Left ventricle myocardium inferior (tissue), 1 donor: ENCODE data around the gene SYCP3. TPM values are rescaled to one million over a fixed set of nuclear protein-coding genes. Genes with fewer than 3 reads are reported as not detected.
A peak's percentile ranks its signal among the peaks of the same experiment; 100 is the strongest.

ENCODE experiments used
- DNase-seq: peaks from one replicate; pipeline ENCODE4 v3.0.0-alpha.2; 2020
- H3K27ac ChIP-seq: fragments of 200-600 bp; replicated peaks from 2 replicates; pipeline ENCODE4 v1.8.0; 2021
- H3K27me3 ChIP-seq: fragments of 200-600 bp; 2 replicates; pipeline ENCODE4 v1.8.0; 2021; ENCODE audit warnings: low read depth
- H3K36me3 ChIP-seq: fragments of 200-600 bp; 2 replicates; pipeline ENCODE4 v1.8.0; 2021
- H3K4me1 ChIP-seq: fragments of 200-600 bp; 2 replicates; pipeline ENCODE4 v1.8.0; 2021
- H3K4me3 ChIP-seq: fragments of 200-600 bp; 2 replicates; pipeline ENCODE4 v1.8.0; 2021; ENCODE audit warnings: mild to moderate bottlenecking, moderate library complexity
- H3K9me3 ChIP-seq: fragments of 200-600 bp; replicated peaks from 2 replicates; pipeline ENCODE4 v1.8.0; 2021
- intact Hi-C: fragments of 100-400 bp; cut with micrococcal nuclease; formaldehyde crosslinking; loops from one replicate; pipeline ENCODE4 v1.11.0; 2022
- total RNA-seq: library from RNA; stranded (reverse); fragmentation: NEBNext Ultra II Directional; extraction: Animal tissue kit (Norgen Biotek cat#: 25700); gene quantifications from one replicate; pipeline ENCODE4 v1.2.1, GENCODE V29; 2021
- TF ChIP-seq, protein P1 (sequence below): fragments of 200-600 bp; IDR thresholded peaks from 2 replicates; pipeline ENCODE4 v1.8.0; 2021; ENCODE audit warnings: antibody characterized with exemption, mild to moderate bottlenecking, borderline replicate concordance
- donor health status: DM: no; HTN: yes; CAD: no; lungs with severe emphysema.

Gene SYCP3
- total RNA-seq, 1 donor from 2014 or later = not detected

DNA sequence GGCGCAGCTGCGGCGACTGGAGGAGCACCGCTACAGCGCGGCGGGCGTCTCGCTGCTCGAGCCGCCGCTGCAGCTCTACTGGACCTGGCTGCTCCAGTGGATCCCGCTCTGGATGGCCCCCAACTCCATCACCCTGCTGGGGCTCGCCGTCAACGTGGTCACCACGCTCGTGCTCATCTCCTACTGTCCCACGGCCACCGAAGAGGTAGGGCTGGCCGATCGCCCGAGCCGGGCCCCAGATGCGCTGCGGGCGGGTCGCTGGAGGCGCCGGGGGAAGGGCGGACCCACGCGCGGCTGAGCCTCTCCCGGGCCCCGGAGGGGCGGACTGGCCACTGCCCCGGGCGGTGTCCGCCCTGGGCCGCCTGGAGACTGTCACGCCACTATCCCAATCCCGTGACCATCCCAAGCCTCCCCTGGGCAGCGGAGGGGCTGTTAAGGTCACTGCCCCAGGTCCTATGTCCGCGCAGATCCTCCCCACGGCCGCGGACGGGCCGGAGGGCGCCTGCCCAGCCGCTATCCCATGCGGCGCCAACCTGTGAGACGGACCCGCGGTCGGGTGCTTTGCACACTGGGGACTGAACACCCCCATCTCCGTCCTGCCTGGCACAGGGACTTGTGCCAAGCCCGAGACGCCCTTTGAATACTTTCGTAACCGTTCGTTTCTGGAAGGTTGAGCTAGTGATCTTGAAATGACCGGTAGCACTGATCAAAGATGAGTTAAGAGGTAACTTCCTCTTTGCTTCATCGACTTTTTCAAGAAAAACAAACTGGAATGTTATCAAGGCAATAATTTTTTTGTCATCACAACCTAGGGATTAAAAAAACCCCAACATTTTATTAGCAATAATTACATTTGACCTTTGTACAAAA, 41.1 kb downstream of the SYCP3 start:
- TF ChIP-seq, protein P1, sequence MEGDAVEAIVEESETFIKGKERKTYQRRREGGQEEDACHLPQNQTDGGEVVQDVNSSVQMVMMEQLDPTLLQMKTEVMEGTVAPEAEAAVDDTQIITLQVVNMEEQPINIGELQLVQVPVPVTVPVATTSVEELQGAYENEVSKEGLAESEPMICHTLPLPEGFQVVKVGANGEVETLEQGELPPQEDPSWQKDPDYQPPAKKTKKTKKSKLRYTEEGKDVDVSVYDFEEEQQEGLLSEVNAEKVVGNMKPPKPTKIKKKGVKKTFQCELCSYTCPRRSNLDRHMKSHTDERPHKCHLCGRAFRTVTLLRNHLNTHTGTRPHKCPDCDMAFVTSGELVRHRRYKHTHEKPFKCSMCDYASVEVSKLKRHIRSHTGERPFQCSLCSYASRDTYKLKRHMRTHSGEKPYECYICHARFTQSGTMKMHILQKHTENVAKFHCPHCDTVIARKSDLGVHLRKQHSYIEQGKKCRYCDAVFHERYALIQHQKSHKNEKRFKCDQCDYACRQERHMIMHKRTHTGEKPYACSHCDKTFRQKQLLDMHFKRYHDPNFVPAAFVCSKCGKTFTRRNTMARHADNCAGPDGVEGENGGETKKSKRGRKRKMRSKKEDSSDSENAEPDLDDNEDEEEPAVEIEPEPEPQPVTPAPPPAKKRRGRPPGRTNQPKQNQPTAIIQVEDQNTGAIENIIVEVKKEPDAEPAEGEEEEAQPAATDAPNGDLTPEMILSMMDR = no peak
- peaks cover 75% of the 10 kb centered on the region for H3K4me1 ChIP-seq
- H3K9me3 ChIP-seq = no peaks in the 10 kb centered on the region
- peak overlapping the region; percentile 99 for H3K27ac ChIP-seq
- no peaks in the 10 kb centered on the region for H3K27me3 ChIP-seq
- H3K4me3 ChIP-seq = peak overlapping the region; percentile 89
- peaks cover 2% of the 10 kb centered on the region for H3K36me3 ChIP-seq
- intact Hi-C loops = no loop called here
- peak; percentile 64 for DNase-seq

- H3K36me3 ChIP-seq = no peaks in the 10 kb centered on the region
- peak within 1 kb of the TSS; percentile 99 for H3K27ac ChIP-seq
- H3K27me3 ChIP-seq = no peaks in the 10 kb centered on the region
- intact Hi-C loops = no loop called here
- TF ChIP-seq, protein P1 = no peak
- H3K9me3 ChIP-seq = no peaks in the 10 kb centered on the region
- DNase-seq = peak; percentile 84
- H3K4me1 ChIP-seq = peaks cover 67% of the 10 kb centered on the region
- peak within 1 kb of the TSS; percentile 89 for H3K4me3 ChIP-seq
These were observed 41.9 kb downstream of the SYCP3 start, which contains the start of gene CHPT1 for GRCh38 chr12:101697197-101697929. TSS of gene CHPT1 (plus strand) at chr12:101697640. CDS start at chr12:101697862, 222 bp downstream.

GRCh38 chr12:101696251-101697196, 42.7 kb downstream of the SYCP3 start:
- peak; percentile 70 for DNase-seq
- H3K27ac ChIP-seq = peak overlapping the region; percentile 99
- H3K4me3 ChIP-seq = peak overlapping the region; percentile 89
- no peaks in the 10 kb centered on the region for H3K27me3 ChIP-seq
- intact Hi-C loops = no loop called here
- TF ChIP-seq, protein P1 = no peak
- H3K9me3 ChIP-seq = no peaks in the 10 kb centered on the region
- H3K4me1 ChIP-seq = peaks cover 59% of the 10 kb centered on the region
- no peaks in the 10 kb centered on the region for H3K36me3 ChIP-seq

DNA sequence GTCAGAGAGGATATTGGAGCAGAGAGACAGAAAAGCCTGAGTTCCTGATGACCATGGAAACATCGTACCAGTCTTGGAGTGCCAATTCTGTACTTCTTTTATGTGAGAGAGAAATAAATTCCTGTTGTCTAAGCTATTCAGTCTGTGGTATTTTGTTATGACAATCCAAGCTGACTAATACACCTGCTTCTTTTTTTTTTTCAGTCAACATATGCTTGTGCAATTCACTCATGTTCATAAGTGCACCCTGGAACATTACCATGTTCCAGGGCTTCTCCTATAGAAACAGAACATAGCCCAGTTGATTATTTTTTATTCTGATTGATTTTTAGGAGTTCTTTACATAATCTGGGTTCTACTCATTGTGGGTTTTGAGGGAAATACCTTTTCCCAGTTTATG, 43.6 kb downstream of the SYCP3 start:
- Histone ChIP-seq H3K4me3 (no peak overlapping the region), H3K36me3 (no peaks in the 10 kb centered on the region), H3K9me3 (no peaks in the 10 kb centered on the region), H3K27me3 (no peaks in the 10 kb centered on the region), H3K27ac (peak overlapping the region; percentile 99), H3K4me1 (peaks cover 50% of the 10 kb centered on the region)
- no peak for DNase-seq
- intact Hi-C loops = no loop called here
- TF ChIP-seq, protein P1 = no peak

GRCh38 chr12:101694986-101695385, 44.3 kb downstream of the SYCP3 start:
- intact Hi-C loops = no loop called here
- Histone ChIP-seq H3K4me3 (no peak overlapping the region), H3K36me3 (no peaks in the 10 kb centered on the region), H3K9me3 (no peaks in the 10 kb centered on the region), H3K4me1 (peaks cover 43% of the 10 kb centered on the region), H3K27me3 (no peaks in the 10 kb centered on the region), H3K27ac (no peak overlapping the region)
- TF ChIP-seq, protein P1 = no peak
- no peak for DNase-seq
